ENCODE results near the gene FYN. TPM values are rescaled to one million over a fixed set of nuclear protein-coding genes. Genes with fewer than 3 reads are reported as not detected.

FYN gene
- total RNA-seq, 1 experiment from 2014 or later: 18.5 TPM

DNA sequence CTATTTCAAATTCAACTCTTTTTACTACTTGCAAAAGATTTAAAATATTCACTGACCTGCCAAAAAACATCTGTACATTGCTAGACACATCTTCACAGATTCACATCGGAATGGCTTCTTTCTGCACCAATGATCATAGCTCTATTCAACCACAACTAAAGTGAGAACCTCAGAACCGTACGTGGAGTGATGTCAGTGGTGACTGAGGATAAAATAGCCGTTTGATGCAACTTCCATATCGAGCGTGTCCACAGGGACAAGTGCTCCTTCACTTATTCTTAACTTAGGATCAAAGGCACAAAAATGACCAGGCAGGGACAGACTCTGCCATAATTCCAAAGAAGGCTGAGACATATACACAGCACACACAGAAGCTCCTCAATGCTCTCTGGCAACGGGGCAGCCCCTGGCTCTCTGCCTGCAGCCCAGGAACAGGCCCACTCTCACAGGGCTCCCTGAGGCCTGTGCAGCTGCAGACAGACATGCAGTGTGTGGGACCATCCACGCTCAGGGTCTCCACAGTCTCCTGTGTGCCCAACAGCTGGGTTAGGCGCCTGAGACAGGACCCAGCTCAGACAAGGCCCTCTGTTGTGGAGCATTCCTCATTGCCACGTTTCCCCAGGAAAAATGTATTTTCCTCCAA is 22.8 kb downstream of the FYN start:
- no peak for ATAC-seq
- Histone ChIP-seq H3K36me3 (ENCODE audit: control insufficient read depth in 1 of 2, insufficient read depth in 2 of 2, low read length in 2 of 2) (no peaks in the 10 kb centered on the region), H3K9me2 (ENCODE audit: insufficient read depth) (no peaks in the 10 kb centered on the region), H3K4me1 (ENCODE audit: control insufficient read depth in 1 of 2, insufficient read depth in 2 of 2, low read length in 2 of 2) (no peaks in the 10 kb centered on the region), H3K79me2 (ENCODE audit: insufficient read depth, low read length) (no peaks in the 10 kb centered on the region), H3K9me3 (ENCODE audit: control insufficient read depth in 1 of 2, insufficient read depth in 1 of 2, low read depth in 1 of 2, low read length in 2 of 2) (no peaks in the 10 kb centered on the region), H3K9ac (ENCODE audit: low read length) (no peak overlapping the region), H3K27me3 (ENCODE audit: insufficient read depth, low read length) (no peaks in the 10 kb centered on the region), H4K20me1 (ENCODE audit: insufficient read depth) (no peaks in the 10 kb centered on the region), H3K27ac (ENCODE audit: low read depth, low read length) (no peak overlapping the region), H2AFZ (ENCODE audit: low read depth, low read length, poor library complexity, severe bottlenecking) (no peak overlapping the region), H3K4me3 (replicated peaks in 1 of 2; ENCODE audit: low read depth in 1 of 2, low read length in 2 of 2) (no peak overlapping the region), H3K4me2 (ENCODE audit: low read length) (no peak overlapping the region)
- no peak for DNase-seq (ENCODE audit: low read depth, low spot score)
- intact Hi-C loops (cut with micrococcal nuclease): no loop called here
- ChIA-PET RAD21 (ENCODE audit: low non-redundant PET in 1 of 2, low total read pairs in 2 of 2, uncharacterized antibody in 2 of 2, unreplicated experiment in 2 of 2) (no interaction called here), POLR2A (no interaction called here), CTCF (no interaction called here)
- no TSS peak for BruUV-seq (replicated peaks)
- TF ChIP-seq YY1 (IDR thresholded peaks at IDR 0.05; ENCODE audit: extremely low read depth, insufficient replicate concordance, low read depth, low read length) (no peak), SIN3A (IDR thresholded peaks at IDR 0.05; ENCODE audit: low read depth) (no peak), SP1 (IDR thresholded peaks at IDR 0.05; ENCODE audit: low read depth) (no peak), EZH2phosphoT487 (IDR thresholded peaks at IDR 0.05; ENCODE audit: borderline replicate concordance) (no peak)
- TF ChIP-seq, protein P1, sequence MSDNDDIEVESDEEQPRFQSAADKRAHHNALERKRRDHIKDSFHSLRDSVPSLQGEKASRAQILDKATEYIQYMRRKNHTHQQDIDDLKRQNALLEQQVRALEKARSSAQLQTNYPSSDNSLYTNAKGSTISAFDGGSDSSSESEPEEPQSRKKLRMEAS (IDR thresholded peaks at IDR 0.05): no peak
- TF ChIP-seq, protein P2, sequence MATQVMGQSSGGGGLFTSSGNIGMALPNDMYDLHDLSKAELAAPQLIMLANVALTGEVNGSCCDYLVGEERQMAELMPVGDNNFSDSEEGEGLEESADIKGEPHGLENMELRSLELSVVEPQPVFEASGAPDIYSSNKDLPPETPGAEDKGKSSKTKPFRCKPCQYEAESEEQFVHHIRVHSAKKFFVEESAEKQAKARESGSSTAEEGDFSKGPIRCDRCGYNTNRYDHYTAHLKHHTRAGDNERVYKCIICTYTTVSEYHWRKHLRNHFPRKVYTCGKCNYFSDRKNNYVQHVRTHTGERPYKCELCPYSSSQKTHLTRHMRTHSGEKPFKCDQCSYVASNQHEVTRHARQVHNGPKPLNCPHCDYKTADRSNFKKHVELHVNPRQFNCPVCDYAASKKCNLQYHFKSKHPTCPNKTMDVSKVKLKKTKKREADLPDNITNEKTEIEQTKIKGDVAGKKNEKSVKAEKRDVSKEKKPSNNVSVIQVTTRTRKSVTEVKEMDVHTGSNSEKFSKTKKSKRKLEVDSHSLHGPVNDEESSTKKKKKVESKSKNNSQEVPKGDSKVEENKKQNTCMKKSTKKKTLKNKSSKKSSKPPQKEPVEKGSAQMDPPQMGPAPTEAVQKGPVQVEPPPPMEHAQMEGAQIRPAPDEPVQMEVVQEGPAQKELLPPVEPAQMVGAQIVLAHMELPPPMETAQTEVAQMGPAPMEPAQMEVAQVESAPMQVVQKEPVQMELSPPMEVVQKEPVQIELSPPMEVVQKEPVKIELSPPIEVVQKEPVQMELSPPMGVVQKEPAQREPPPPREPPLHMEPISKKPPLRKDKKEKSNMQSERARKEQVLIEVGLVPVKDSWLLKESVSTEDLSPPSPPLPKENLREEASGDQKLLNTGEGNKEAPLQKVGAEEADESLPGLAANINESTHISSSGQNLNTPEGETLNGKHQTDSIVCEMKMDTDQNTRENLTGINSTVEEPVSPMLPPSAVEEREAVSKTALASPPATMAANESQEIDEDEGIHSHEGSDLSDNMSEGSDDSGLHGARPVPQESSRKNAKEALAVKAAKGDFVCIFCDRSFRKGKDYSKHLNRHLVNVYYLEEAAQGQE (IDR thresholded peaks at IDR 0.05; ENCODE audit: low read depth): no peak
- TF ChIP-seq, protein P3, sequence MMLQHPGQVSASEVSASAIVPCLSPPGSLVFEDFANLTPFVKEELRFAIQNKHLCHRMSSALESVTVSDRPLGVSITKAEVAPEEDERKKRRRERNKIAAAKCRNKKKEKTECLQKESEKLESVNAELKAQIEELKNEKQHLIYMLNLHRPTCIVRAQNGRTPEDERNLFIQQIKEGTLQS (IDR thresholded peaks at IDR 0.05): no peak
